Activated T-cell treated with anti-CD3 and anti-CD28 coated beads for 24 hours (primary cell): Measurements from ENCODE around the gene CDC20B.
A peak's percentile ranks its signal among the peaks of the same experiment; 100 is the strongest.

Experiments used
- DNase-seq: peaks from one replicate; pipeline ENCODE4 v3.0.0-alpha.2; 2020; ENCODE audit warnings: low read depth

Gene CDC20B, protein sequence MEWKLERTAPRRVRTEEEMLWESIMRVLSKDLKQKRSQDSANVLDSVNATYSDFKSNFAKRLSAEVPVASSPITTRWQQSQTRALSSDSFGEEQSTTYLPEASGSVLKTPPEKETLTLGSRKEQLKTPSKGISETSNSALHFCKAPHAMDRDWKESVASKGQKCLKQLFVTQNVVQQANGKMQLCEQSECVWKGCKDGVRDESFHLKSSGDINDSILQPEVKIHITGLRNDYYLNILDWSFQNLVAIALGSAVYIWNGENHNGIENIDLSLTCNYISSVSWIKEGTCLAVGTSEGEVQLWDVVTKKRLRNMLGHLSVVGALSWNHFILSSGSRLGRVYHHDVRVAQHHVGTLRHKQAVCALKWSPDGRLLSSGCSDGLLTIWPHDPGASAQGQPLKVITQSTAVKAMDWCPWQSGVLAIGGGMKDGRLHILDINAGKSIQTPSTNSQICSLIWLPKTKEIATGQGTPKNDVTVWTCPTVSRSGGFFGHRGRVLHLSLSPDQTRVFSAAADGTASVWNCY

DNA sequence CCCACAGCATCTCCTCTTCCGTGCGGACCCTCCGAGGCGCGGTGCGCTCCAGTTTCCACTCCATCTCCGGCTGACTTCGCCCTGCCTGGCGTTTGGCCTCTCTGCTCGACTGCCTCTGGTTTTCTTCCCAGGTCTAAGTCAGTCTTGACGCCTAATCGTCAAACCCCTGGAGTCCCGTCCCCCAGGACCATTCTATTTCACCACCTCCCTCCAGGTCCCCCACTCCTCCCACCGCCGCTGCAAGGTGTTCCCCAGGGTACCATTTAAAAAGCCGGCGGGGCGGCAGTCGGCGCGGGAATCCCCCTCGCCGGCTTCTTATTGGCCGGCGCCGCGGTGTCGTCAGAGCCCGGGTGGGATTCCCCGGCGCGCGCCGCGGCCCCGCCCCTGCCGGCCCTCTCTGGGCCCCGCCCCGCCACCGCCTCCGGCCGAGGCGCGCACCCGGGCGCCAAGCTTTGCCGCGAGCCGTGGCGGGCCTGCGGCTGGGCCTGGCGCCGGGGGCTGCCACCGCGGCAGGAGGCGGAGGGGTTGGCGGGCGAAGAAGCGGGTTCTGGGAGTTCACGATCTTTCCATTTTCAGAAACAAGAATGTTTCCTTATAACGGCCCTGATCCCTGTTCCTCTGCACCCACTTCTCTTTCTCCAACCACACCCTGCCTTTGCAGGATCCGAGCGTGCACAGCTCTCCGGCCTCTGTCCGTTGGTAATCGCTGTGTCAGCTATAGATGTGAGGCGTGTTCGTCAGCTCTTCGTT, at the start of gene CDC20B:
CDC20B (minus strand) TSS at position 241 of the 750 bp plus-strand sequence; CDS start at position 64, 177 bp downstream.
- peak; percentile 69 for DNase-seq

DNA sequence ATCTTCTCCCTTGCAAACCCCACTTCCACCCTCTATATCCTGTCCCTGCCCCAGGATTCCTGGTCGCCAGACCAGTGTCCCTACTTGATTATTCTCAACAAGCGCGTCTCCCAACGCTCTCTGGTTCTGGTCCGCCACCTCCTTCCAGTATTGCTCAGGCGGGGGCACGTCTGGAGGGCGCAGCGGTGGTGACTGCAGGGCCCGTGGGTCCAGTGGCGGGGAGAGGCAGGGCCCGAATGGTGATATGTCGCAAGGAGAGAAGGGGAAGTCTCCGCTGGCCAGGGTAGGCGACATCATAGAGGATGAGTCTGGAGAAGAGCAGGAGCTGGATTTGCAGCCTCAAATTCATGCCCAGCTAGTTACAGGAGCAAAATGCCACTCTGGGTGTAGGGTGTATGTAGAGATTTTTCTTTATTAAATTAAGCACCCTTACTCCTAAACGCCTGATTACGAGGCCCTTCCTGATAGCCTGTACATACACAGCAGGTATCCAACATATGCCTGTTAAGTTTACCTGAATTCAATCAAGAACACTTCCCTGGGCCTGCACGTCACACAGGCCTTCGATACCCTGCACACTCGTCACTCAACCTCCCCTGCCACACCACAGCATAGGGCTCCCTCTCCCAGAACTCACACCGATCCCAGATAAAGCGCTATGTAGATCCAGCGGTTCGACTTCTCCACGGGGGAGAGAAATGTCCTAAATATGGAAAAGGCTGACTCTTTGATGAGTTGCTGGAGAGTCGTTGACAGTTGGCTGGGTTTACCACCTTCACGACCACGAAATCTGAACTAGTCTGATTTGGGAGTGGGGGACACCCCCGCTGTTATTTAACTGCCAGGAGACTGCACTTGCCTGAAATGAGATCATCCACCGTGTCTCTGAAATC, 49.4 kb upstream of the CDC20B start:
- no peak for DNase-seq

DNA sequence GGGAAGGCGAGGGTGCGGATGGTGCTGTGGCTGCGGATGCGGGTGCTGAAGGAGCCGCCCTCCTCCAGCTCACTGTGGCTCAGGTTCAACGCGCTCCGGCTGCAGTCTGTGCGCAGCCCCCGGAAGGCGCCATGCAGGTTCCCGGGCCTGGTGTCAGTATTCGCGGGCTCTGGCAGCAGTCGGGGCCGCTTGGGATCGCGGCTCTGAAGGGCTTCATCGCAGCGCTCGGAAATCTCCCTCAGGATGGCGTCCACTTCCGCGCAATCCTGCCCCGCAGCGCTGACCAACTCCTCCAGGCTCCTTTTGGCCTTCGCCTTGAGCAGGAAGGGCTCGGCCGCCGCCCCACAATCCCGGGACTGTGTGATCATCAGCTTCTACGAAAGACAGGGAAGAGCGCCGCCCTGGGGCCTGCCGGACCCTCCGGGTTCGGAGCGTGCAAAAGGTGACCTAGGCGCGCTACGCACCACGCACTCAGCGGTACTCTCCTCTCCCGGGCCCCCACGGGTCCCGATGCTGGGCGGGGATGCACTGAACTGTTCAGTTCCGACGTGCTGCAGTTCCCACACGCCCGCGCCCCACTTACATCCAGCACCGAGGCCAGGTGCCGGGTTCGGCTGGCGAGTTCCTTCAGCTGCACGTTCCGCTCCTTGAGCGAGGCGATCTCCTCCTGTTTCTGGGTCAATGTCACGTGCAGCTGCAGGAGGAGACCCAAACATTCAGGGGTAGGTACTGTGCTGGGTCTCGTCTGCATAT, 47.6 kb upstream of the CDC20B start:
- no peak for DNase-seq

DNA sequence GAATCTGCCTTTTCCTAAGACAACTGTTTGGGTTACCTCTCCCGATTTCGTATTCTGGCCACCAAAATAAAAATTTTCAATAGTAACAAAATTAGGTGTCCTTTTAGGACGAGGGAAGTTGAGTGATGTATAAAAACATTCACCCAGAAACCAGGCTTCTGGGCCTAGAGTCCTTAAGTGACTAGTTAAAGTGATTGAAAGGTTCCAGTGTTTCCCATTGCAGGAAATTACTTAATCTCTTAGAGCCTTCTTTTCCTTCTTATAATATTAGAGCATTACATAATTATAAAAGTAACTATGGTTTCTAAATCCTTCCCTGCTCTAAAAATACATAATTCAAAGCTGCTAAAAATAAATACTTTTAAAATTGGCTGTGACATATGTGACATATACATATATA, 46.8 kb upstream of the CDC20B start:
- DNase-seq: no peak

DNA sequence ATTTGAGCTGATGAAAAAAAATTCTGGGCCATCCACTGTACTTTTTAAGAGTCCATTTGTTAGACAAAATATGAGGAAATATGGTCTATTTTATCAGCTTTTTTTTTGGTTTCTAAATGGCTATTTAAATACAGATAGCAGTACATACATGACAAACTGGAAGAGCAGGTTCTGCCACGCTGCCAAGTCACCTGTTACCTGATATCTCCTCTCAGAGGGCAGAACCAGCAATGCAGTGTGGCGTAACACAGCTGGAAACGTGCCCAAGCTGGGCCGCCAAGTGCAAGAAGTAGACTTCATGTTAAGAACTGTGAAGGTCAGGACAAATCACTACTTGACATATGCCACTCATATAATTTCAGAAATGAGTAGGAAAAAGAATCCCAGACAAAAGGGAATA, 46.0 kb upstream of the CDC20B start:
- no peak for DNase-seq

DNA sequence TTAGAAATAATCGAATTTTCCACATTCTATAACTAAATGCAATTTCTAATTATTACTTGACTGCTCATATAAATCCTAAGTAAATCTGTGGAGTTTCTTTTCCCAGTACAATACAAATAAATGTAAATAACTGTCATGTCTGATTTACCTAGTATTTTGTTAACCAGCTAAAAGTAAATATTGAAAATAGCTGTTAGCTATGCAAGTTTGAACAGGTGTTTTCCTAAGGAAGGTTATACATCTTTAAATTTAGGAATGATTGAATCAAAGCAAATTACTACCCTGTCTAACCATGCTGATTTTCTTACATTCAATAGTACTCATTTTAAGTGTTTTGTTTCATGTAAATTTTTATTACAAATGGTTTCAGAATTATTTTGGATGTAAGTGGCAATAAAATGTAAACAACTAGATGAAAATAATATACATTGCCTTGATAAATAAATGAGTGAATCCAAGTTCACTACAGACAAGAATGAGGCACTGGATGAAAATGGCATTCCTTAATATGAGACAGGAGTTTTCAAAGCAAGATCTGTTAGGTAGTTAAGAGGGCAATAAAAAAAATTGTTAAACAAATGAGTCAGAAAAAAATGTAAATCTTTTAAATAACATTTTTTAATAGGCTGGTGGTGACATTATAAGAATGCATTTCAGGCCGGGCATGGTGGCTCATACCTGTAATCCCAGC, 38.4 kb upstream of the CDC20B start:
- DNase-seq: no peak

DNA sequence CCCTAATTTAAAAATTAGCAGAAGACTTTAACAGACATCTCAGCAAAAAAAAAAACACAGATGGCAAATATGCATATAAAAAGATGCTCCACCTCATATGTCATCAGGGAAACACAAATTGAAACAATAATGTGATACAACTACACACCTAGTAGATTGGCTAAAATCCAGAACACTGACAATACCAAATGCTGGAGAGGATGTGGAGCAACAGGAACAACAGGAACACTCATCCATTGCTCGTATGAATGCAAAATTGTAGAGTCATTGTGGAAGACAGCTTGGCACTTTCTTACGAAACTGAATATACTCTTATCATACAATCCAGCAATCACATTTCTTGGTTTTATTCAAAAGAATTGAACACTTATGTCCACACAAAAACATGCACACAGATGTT, 32.0 kb upstream of the CDC20B start:
- DNase-seq: no peak

DNA sequence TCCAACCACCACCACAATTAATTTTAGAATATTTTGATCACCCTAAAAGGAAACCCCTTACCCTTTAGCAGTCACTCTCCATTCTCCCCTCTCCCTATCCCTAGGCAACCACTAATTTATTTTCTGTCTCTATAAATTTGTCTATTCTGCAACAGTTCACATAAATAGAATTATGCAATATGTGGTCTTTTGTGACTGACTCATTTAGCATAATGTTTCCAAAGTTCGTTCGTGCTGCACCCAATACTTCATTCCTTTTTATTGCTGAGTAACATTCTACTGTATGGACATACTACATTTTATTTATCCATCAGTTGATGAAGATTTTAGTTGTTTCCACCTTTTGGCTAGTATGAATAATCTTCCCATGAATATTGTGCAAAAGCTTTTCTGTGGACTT, 18.2 kb upstream of the CDC20B start:
- DNase-seq: no peak

DNA sequence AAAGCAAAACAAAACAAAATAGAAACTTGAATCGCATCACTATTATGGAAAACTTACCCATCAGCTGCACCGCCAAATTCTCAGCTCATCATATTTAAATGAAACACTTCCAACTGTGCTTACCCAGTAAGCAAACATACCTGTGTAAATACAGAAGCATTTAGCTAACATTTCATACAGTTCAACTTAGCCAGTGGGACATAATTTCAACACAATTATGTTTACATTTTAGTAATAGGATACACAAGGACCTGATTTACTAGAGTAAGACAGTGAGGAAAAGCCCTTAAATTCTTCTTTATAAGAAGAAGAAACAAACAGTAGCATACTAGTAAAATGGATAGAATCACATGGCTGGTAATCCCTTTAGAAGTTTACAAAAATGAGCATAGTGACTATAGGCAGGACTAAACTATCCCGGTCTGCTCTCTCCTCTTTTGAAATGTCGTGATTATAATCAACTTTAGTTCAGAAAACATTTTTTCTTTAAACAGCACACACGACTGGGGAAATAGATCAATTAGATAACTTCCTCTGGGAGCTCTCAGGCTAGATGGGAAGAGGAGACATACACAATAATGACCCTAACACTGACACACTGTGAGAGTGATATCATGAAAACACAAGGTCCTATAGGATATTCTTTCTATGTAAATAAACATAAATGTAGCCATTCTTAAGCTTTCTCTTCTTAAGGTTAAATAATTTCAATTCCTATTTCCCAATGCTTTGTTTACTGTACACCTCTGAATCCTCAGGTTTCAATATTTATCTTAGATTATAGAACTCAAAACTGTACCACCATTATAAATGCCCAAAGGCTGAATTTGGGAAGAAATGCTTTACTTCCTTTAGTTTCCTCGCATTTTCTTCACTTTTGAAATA, 15.9 kb upstream of the CDC20B start:
- no peak for DNase-seq

DNA sequence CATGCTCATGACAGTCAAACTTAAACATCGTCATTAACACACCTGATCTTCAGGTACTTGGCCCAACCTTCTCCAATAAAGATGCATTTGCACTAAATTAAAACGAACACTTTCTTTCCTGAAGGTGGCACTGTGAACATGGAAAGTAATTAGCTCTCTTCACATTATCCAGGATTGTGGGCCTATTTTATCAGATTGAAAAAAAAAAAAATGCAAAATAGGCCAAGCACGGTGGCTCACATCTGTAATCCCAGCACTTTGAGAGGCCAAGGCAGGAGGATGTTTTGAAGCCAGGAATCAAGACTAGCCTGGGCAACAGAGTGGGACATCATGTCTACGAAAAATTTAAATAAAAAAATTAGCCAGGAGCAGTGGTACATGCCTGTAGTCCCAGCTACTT, 14.4 kb upstream of the CDC20B start:
- DNase-seq: no peak

DNA sequence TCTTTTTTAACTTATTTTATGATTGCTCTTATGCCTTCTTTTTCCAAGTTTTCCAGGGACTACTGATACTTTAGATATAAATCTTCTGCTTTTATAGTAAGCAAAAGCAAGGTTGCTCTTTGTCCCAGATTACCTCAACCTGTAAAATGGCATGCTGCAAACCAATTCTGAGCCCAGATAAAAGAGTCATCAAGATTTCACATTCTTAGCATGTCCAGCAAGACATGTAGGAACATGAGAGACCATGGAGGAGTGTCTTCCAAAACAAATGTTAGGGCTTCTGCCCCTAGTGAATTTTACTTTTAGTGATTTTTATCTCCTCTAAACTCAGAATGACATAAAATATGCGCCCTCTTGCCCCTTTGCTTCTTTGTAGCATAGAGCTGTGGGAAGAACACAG, 7.0 kb upstream of the CDC20B start:
- no peak for DNase-seq

DNA sequence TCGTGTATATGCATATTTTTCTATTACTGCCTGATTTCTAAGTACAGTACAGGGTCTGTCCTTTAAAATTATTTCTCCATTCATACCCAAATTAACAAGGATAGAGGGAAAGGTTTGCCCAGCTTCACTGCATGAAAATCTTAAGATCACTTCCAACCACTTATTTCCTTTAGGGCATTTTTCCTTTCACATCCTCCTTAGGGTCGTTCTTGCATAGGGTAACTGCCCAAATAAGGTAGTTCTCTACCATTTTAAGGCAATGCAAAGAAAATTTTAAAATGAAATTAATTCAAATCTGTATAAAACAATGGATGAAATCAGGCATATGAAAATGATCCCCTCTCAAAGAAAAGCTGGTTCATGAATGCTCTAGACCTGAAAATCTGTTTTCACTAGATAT, 4.1 kb upstream of the CDC20B start:
- no peak for DNase-seq

DNA sequence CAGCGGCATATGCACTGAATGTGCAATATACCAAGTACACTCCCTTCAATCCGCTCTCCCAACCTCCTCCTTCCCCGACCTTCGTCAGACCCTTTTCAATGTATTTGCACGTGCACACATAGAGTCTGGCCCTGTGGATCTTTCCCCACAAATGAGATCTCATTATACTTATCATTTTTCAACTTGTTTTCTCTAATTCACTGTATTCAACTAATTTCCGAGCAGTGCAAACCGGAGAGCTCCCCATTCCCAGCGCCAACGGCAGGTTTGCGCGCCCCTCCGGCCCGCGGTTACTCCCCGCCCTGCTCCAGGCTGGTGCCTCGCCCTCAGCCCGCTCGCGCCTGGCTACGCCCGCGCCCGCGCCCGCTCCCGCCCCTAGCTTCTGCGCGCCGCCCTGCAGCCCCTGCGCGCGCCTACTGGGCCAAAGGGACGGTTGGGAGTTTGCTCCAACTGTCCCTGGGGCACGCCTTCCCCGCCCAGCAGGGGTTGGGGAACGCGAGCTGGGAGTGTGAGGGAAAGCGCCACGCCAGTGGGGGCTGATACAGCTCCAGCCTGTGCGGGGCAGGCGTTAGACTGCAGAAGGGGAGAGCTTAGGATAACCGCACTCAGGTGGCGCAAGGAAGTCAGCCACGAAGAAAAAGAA, 3.3 kb upstream of the CDC20B start:
- DNase-seq: peak; percentile 12

DNA sequence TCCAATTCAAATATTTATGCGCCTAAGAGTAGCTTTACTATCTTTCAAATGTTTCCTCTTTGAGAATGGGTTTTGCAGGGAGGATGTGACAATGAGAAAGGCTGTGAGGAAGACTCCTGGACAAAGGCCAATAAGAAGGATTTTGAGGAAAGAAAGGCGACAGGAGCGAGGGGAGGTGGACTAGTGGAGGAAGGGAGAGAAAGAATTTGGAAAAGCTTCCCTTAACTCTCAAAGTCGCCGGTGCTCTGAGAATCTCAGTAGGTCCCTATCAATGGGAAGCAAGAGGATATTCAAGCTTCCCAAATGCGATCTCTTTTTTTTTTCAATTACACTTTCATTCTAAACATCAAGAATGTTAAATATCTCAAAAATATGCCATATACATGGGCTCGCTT, 2.8 kb upstream of the CDC20B start:
- no peak for DNase-seq

DNA sequence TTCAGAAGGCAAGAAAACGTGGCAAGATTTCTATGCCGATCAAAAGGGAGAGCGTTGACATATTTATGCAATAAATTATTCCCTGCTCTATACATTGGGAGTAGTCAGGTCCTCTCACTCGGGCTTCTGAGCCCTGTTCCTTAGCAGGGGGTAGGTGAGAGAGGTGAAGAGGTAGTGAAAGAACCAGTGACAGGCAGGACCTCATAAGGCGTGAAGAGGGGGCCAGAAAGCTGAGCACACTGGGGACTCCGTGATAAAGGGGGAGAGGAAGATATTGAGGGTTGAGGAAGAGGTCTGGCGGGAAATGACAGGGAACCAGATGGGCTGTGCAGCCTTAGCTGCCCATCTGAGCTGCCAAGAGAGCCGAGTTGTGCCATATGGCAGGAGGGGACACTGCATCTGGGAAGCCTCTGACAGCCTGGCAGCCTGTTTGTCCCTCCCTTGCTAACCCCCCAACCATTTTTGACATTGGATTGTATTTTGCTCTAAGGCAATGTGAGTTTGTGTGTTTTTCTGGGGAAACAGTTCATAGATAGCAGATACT, 782 bp upstream of the CDC20B start:
- DNase-seq: no peak

DNA sequence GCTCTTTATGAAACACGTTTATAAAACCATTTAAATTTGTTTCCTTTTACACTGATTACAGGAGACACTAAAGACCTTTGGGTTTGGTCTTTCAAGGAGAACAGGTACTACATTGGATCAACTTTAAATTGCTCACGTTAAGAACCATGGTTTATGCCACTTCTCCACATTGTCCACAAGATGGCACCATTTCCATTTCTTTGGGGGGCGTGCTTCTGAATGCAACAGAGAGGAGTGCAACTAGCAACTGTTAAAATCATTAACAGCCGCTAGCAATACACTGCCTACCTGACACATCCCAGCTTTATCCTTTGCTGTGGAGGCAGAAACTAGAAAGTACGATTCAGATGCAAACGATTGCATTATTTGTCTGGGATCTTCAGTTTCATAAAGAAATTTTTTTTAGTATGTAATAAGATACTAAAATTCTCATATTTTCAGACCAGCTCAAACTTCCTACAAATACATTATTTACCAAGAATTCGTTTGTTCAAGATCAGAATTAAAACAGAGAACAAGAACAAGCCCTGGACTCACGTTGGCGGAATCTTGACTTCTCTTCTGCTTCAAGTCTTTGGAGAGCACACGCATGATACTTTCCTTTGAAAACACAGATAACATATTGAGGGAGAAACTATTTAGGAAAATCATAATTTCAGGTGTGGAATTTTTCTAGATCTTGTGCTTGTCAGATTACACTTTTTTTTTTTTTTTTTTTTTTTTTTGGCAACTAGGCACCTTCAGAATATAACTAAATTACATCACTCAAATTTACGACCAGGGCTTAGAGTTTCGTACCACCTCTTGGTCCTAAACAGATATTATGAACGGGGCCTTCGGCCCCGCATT, 702 bp downstream of the CDC20B start:
- DNase-seq: peak; percentile 49

DNA sequence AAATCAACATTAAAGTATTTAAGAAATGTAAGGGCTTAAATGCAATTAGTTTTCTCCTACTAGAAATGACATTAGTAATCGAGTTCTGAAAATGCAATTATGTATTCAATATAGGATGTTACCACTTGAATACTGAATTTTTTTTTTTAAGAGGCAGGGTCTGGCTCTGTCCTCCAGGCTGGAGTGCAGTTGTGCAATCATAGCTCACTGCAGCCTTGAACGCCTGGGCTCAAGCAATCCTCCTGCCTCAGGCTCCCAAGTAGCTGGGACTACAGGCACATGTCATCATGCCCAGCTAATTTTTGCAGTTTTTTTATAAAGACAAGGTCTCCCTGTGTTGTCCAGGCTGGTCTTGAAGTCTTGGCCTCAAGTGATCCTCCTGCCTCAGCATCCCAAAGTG, 1.5 kb downstream of the CDC20B start:
- DNase-seq: no peak

DNA sequence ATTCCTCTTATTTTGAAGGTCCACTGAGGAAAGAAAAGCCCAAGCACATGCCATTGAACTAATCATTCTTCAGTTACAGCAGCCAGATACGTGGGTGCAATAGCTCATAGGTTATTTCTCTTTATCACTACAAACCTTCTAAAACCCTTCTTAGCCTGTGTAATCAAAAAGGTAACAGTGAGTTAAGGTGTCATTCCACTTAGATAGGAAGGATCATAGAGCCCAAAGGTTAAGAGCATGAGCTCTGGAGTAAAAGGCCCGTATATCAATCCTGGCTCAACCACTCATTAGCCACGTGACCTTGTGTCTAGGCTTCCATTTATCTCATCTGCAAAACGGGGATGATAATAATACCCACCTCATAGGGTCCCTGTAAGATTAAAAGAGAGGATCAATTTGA, 10.3 kb downstream of the CDC20B start:
- DNase-seq: no peak
